Left kidney (tissue), 2 donors: ENCODE results near the gene MGP. TPM values are rescaled to one million over a fixed set of nuclear protein-coding genes. Genes with fewer than 3 reads are reported as not detected.

Experiments
- DNase-seq: peaks from one replicate; pipeline ENCODE4 v3.0.0-alpha.2; 2013
- polyA plus RNA-seq: library from polyadenylated mRNA; unstranded; fragments of 120-200 nt; gene quantifications from one replicate; pipeline ENCODE4 v1.2.1, GENCODE V29; 2013; ENCODE audit not compliant: insufficient read length

The MGP gene
- polyA plus RNA-seq, 1 donor: 33.9 TPM

GRCh38 chr12:14868916-14869506 lies 16.6 kb downstream of the MGP start:
- no peak for DNase-seq

DNA sequence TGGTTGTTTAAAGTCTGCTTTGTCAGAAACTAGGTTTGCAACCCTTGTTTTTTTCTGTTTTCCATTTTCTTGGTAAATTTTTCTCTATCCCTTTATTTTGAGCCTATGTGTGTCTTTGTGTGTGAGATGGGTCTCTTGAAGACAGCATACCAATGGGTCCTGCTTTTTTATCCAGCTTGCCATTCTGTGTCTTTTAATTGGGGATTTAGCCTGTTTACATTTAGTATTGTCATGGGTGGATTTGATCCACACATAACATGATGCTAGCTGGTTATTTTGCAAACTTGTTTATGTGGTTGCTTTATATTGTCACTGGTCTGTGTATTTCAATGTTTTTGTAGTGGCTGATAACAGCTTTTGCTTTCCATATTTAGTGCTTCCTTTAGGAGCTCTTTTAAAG lies 25.2 kb downstream of the MGP start:
- DNase-seq: no peak

- no peak for DNase-seq
These were observed 27.1 kb downstream of the MGP start for GRCh38 chr12:14858513-14858912.

DNA sequence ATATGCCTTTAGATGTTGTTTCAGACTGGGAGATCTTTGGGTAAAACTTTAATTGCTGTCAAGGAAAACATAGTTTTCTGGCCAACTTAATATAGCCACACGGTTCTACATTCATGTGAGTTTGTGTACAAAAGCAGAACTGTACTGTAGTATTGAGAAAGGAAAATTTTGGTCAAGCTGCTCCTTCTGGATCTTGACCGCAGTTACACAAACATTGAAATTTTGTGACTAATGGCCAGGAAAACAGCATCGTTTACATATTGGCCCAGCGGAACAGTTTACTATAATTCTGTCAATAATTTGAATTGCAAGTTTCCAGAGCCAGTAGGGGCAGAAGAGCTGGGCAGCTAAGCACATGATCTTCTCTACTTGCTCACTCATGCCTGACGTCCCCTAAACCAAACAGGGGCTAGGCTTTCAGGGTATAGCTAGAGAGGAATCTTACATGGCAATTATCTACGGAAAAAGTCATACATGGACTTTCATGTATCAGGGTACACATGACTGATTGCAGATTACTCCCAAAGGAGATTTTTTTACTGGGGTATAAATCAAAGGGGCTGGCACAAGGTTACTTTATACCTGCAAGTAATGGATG lies 31.0 kb downstream of the MGP start:
- DNase-seq: peak; percentile 46

DNA sequence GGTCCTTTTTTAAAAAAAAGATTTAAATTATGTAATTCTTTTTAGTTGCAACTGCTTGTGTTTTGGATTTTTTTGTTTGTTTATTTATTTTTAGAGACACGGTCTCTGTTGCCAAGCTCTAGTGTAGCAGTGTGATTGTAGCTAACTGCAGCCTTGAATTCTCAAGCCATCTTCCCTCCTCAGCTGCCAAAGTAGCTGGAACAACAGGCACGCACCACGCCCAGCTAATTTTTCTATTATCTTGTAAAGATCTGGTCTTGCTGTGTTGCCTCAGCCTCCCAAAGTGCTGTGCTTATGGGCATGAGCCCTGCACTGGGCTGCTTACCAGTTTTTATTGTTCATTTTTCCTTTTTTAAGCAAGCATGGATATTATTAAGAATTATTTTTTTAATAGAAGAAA lies 31.7 kb downstream of the MGP start:
- no peak for DNase-seq

DNA sequence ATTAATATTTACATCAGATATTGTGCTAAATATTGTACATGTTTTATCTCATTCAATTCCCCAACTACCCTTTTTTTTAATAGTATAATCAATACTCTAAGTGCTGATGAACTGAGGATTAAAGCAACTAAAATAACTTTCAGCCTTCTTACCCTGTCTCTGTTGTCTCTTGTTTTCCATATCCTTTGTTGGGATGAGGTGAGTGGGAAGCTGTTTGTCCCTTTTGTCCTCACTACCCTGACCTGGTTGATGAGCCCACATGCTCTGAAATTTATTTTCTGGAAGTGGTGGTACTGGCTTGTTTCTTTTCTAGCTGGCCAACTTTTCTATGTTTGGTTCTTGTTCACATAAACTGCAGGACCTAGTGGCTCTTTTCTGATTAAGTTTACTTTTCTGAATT lies 32.8 kb downstream of the MGP start:
- no peak for DNase-seq

DNA sequence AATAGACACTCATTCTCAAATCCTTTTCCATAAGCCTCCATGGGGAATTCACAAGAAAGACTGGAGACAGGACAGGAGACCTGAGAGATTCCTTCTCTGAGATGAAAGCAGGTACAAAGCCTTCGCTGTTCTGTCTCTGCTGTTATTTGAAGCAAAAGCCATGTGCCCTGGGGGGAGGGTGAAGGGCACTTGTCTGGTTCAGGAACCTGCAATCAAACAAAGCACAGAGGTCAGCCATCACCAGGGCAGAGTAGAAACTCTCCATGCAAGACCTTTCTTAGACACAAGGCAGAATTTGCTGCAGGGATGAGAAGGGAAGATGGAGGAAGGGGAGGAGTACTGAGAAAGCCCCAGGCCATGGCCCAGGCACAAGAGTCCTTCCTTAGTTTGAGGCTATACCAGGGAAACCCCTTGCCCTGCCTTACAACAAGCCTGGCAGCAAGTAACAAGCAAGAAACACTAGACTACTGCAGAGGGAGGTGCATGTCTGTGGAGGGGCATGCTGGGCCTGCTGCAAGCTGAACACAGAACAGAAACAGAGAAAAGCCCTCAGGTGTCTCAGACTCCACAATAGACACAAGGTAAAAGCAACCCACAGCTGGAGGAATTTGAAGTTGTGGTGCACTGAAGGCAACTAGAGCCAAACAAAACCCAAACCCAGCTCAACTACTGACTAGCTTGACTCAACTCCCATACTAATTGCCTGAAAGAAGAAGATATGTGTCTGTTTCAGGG lies 34.6 kb downstream of the MGP start:
- no peak for DNase-seq

- no peak for DNase-seq
These were observed 36.0 kb downstream of the MGP start for GRCh38 chr12:14849661-14850060.

DNA sequence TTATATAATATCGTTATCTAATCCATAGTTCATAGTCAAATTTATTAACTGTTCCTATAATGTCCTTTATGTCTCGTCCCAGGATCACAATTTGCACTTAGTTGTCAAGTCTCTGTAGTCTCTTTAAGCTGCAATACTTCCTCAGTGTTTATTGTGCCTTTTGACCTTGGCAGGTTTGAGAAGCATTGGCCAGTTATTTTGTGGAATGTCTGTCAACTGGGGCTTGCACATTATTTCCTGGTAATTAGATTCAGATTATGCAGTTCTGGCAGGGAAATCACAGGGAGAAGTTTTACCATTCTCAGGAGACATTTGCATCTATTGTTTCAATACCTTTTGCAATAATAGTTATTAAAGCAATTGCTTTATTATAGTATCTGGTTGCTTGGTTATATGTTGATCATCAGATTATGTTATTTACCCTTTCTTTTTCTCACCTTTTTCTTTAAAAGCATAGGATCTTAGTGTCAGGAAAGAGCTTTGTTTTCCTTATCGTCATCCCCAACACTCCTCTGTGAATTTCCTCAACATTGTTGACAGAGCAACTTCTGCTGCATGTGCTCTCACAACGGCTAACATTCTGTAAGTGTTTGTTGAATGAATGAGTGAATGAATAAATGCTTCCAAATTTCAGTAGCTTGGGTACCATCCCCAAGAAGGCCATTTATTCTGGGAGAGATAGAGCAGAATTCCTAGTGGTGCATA lies 38.6 kb downstream of the MGP start:
- no peak for DNase-seq

DNA sequence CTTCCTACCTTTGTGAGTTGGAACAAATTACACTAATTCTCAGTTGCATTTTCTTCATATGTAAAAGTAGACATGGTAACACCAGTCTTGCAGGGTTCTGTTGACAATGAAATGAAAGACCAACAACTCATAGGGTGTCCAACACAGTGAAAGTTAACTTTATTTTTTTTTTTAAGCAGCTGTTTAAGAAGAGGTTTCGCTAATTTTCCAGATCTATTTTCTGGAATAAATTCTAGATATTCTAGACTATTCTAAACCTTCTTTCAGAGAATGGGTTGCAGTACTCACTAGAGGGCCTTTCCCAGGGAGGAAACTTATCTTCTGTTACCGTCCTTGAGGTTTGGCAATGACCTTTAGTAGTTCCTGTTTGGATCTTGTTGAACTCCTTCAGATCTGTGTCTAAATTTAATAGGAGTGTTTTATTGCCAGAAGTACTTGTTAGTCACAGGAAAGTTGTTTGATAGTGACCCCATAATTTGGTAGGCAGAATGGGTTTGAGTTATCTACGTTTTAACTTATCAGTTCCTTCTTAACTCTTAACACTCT lies 39.5 kb downstream of the MGP start:
- no peak for DNase-seq

DNA sequence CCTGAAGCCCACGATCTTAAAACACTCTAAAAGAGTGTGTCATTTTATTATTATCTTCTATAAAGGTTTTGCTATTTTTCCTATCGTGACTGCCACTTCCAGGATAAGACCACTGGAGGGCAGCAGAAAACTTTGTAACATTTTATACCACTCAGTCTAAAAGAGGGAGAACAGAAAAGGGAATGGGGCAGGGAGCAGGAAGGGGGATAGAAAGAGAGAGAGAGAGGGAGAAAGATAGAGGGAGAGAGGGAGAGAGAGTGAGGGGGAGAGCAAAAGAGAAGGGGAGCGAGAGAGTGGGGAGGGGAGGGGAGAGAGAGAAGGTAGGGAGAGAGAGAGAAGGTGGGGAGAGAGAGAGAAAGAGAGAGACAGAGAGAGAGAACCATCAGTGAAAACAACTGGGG lies 40.3 kb downstream of the MGP start:
- DNase-seq: peak; percentile 72

DNA sequence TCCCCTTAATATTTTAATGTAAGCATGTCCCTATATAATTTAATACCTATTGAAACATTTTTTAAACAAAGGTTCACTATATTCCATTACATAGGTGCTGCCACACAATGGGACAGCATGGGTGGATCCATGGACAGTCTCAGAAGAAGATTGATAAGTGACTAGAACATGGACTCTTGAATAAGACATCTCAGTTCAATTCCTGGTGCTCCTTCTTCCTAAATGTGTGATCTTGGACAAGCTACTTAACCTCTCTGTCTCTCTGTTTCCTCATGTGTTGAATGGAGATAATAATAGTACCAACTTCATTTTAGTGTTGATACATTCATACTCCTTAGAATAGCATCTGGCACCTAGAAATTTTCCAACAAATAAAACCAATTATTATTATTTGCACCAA lies 41.3 kb downstream of the MGP start:
- no peak for DNase-seq

DNA sequence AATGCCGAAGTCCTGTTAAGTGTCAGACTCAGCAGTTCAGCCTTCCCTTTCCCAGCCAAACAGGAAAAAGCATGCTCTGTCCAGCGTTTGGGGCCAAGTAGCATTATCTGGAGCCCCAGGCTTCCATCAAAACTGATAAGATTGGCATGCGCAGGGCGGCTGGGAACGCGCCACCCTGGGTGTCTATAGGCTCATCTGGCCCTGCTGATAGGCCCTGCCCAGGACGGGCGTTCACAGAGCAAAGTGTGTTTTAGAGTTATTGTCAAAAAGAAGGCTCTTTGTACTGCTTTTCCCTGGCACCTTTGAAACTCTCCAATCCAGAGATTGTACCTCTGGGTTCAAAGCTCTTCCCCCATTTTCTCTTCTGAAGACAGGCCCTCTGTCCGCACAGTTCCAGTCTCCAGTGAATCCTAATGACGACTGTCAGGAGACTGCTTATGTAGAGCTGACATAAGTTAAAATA lies 42.2 kb downstream of the MGP start, which contains the start of gene ART4:
Gene ART4 (minus strand): TSS at position 102 of the 463 bp plus-strand sequence. CDS start 413 bp downstream, outside the sequence.
- DNase-seq: no peak

GRCh38 chr12:14842315-14842714 lies 43.3 kb downstream of the MGP start:
- DNase-seq: no peak

GRCh38 chr12:14841761-14842160 lies 43.9 kb downstream of the MGP start:
- DNase-seq: no peak

DNA sequence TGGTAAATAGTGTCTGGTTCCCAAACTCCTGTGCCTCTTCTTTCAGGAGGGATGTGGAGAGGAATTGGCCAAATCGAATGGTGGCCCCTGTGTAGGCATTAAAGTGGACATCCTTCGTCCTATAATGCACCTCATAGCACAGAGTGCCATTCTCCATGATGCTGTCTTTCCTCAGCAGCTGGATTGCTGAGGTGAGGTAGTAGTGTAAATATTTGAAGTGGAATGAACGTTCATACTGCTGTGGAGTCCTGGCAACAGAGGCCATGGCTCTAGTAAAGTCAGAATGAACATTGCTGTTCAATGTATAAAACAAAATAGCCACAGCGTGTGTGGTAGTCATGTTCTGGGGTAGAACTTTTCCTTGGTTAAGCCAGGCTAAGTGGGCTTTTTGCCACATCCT lies 45.0 kb downstream of the MGP start:
- DNase-seq: no peak

GRCh38 chr12:14839262-14839661 lies 46.4 kb downstream of the MGP start:
- no peak for DNase-seq

- DNase-seq: no peak
These were observed 49.1 kb downstream of the MGP start for GRCh38 chr12:14836336-14837210.

DNA sequence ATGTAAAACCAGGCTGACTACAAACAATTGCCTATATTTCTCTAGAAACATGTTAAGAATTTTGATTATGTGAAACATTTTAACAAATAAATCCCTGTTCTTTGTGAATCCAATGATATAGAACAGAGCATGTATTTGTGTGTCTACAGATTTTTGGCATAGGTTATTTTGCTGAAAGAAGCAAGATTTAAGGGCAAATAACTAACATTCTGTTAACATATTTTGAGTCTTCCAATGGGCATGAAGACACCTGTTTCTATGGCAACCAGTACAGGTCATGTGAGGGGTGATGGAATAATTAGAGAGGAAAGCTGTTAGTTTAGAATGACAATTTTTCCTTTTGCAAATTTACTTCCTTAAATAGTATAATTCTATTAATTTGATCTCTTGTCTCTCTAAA lies 51.1 kb downstream of the MGP start:
- DNase-seq: no peak

DNA sequence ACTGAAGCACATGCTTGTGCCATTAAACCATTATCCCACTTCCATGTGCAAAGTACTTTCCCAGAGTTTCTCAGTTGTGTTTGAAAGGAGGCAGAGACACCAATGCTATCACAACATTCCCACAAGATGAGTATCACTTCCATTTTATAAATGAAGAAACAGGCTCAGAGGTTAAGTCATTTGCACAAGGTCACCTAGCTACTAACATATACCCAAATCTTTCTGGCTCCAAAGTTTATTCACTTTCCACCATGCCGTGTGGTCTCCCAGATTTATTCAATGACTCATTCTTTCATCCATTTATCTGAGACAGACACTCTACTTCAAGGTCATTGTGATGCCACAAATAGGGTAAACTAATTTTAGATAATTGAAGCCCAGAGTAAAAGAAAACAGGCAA lies 51.7 kb downstream of the MGP start:
- no peak for DNase-seq

DNA sequence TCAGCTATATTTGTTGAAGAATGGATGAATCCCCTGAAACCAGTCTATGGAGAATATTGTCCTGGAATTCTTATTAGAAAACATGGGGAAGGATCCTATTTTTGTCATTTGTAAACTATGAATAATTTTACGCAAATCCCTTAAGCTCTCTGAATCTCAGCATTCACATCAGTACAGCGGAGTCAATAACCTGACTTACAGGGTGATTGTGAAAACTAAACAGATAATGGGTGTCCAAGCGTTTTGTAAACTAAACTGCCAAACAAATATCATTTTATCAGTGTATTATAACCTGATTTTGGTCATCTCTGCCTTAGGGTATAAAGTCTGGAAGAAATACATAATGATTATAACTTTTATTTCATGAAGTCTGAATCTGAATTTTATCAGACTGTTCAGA lies 52.3 kb downstream of the MGP start:
- no peak for DNase-seq
